CD4-positive, alpha-beta memory T cell (primary cell): Measurements from ENCODE around the gene C18orf32. TPM values are rescaled to one million over a fixed set of nuclear protein-coding genes. Genes with fewer than 3 reads are reported as not detected.

Source experiments
- CTCF ChIA-PET: fragments of 350-600 bp; sonication (Branson Sonifier 250); formaldehyde crosslinking; loops from one replicate; lab custom pipeline; 2021; ENCODE audit warnings: inconsistent platforms; ENCODE audit not compliant: partially characterized antibody; lab: Charles Lee
- POLR2A ChIA-PET: fragments of 350-600 bp; sonication (Branson Sonifier 250); formaldehyde crosslinking; loops from one replicate; lab custom pipeline; 2021; ENCODE audit not compliant: partially characterized antibody; lab: Charles Lee
- DNase-seq, 5 donors: peaks; one replicate each; pipeline versions ENCODE4 v3.0.0 to v3.0.0-alpha.2; 2020 to 2022; ENCODE audit warnings: mixed read lengths in 1 of 5
- H3K27ac ChIP-seq: one replicate; pipeline ENCODE4 v1.7.0; 2013; ENCODE audit warnings: low read depth, low read length
- H3K27me3 ChIP-seq: 2 replicates; pipeline ENCODE4 v1.7.0; 2013; ENCODE audit warnings: mild to moderate bottlenecking, low read length, moderate library complexity; ENCODE audit not compliant: insufficient read depth
- H3K36me3 ChIP-seq: 2 replicates; pipeline ENCODE4 v1.7.0; 2013; ENCODE audit warnings: mild to moderate bottlenecking, low read length, moderate library complexity; ENCODE audit not compliant: insufficient read depth
- H3K4me1 ChIP-seq: 2 replicates; pipeline ENCODE4 v1.7.0; 2013; ENCODE audit warnings: mild to moderate bottlenecking, low read length, moderate library complexity; ENCODE audit not compliant: insufficient read depth
- H3K4me3 ChIP-seq, 2 donors: one replicate each; pipeline ENCODE4 v1.7.0; 2013; ENCODE audit warnings: low read length in 2 of 2, mild to moderate bottlenecking in 1 of 2
- H3K9me3 ChIP-seq, 2 donors: one replicate each; pipeline ENCODE4 v1.7.0; 2013; ENCODE audit warnings: low read length in 2 of 2, control low read depth in 1 of 2; ENCODE audit not compliant: control insufficient read depth in 1 of 2
- H3K27ac Mint-ChIP-seq, 7 donors: one replicate each; pipeline ENCODE4 v1.8.0; 2020 to 2021; ENCODE audit warnings: mixed read lengths in 7 of 7, mild to moderate bottlenecking in 6 of 7, inconsistent platforms in 3 of 7, moderate library complexity in 3 of 7
- H3K27me3 Mint-ChIP-seq, 2 donors: one replicate each; pipeline ENCODE4 v1.8.0; 2020 to 2021; ENCODE audit warnings: mixed read lengths in 2 of 2
- H3K36me3 Mint-ChIP-seq, 2 donors: one replicate each; pipeline ENCODE4 v1.8.0; 2020 to 2021; ENCODE audit warnings: mixed read lengths in 2 of 2, inconsistent platforms in 1 of 2, mild to moderate bottlenecking in 1 of 2
- H3K4me1 Mint-ChIP-seq, 4 donors: one replicate each; pipeline ENCODE4 v1.8.0; 2020 to 2021; ENCODE audit warnings: mixed read lengths in 4 of 4, mild to moderate bottlenecking in 1 of 4
- H3K4me3 Mint-ChIP-seq, 8 donors: one replicate each; pipeline ENCODE4 v1.8.0; 2020 to 2021; ENCODE audit warnings: mixed read lengths in 8 of 8, mild to moderate bottlenecking in 7 of 8, moderate library complexity in 6 of 8, inconsistent platforms in 3 of 8
- H3K9me3 Mint-ChIP-seq, 8 donors: one replicate each; pipeline ENCODE4 v1.8.0; 2020 to 2021; ENCODE audit warnings: mixed read lengths in 8 of 8, mild to moderate bottlenecking in 5 of 8, inconsistent platforms in 3 of 8, moderate library complexity in 1 of 8
- intact Hi-C: fragments of 100-400 bp; cut with micrococcal nuclease; formaldehyde crosslinking; loops from one replicate; pipeline ENCODE4 v1.15.1; 2023
- polyA plus RNA-seq, 2 donors: library from polyadenylated mRNA; unstranded; fragments of 300-500 nt; fragmentation: Illumina TruSeq; gene quantifications; one replicate each; pipeline ENCODE4 v1.2.3, GENCODE V29; 2021
- total RNA-seq, 2 experiments: library from RNA; stranded (reverse); gene quantifications; one replicate each; pipeline ENCODE4 v1.2.3, GENCODE V29; 2021

C18orf32 gene
- total and polyA plus RNA-seq, 4 experiments from 2014 or later, result 48.7 to 138 (median 69.5) TPM

GRCh38 chr18:49447810-49448745, 39.0 kb downstream of the C18orf32 start:
- peaks cover 30 to 38% of the 10 kb centered on the region in 2 donors for H3K36me3 Mint-ChIP-seq
- peak overlapping the region in 3 of 7 donors; percentile 20 to 43 (median 34) for H3K27ac Mint-ChIP-seq
- Histone ChIP-seq H3K4me1 (no peaks in the 10 kb centered on the region), H3K27me3 (no peaks in the 10 kb centered on the region), H3K4me3 (no peak overlapping the region), H3K9me3 (no peaks in the 10 kb centered on the region), H3K27ac (no peak overlapping the region), H3K36me3 (no peaks in the 10 kb centered on the region)
- H3K4me3 Mint-ChIP-seq, result no peak overlapping the region
- H3K27me3 Mint-ChIP-seq, result no peaks in the 10 kb centered on the region
- peaks cover 0 to 25% (median 2%) of the 10 kb centered on the region in 8 donors for H3K9me3 Mint-ChIP-seq
- intact Hi-C loops, result loop anchor here (1.0 to 10.0 kb wide), 3 partner anchors 403 to 773 kb away; no protein-coding TSS in a partner anchor
- ChIA-PET CTCF (interaction anchor here (0.8 to 6.3 kb wide), 18 partner anchors 9 to 774 kb away, joined by 3 to 40 read pairs (median 5); no protein-coding TSS in a partner anchor), POLR2A (interaction anchor here (1.8 kb wide), 1 partner anchor 39 kb away, joined by 5 read pairs; the partner anchor contains the start of gene C18orf32)
- peaks cover 14 to 26% (median 21%) of the 10 kb centered on the region in 4 donors for H3K4me1 Mint-ChIP-seq
- peak; percentile 41 to 66 (median 52) for DNase-seq

- H3K27ac Mint-ChIP-seq, result no peak overlapping the region
- Histone ChIP-seq H3K27me3 (no peaks in the 10 kb centered on the region), H3K36me3 (no peaks in the 10 kb centered on the region), H3K27ac (no peak overlapping the region), H3K4me3 (no peak overlapping the region), H3K9me3 (no peaks in the 10 kb centered on the region), H3K4me1 (peaks cover 3% of the 10 kb centered on the region)
- ChIA-PET POLR2A (no interaction called here), CTCF (interaction anchor here (0.7 to 6.3 kb wide), 15 partner anchors 10 to 772 kb away, joined by 3 to 40 read pairs (median 6); partner anchors contain the start of gene DYM)
- no peaks in the 10 kb centered on the region for H3K27me3 Mint-ChIP-seq
- peaks cover 20 to 35% (median 24%) of the 10 kb centered on the region in 4 donors for H3K4me1 Mint-ChIP-seq
- H3K36me3 Mint-ChIP-seq, result peaks cover 22 to 28% of the 10 kb centered on the region in 2 donors
- peaks cover 0 to 24% (median under 1%) of the 10 kb centered on the region in 8 donors for H3K9me3 Mint-ChIP-seq
- no peak for DNase-seq
- intact Hi-C loops, result loop anchor here (10.0 kb wide), 1 partner anchor 402 kb away; no protein-coding TSS in a partner anchor
- H3K4me3 Mint-ChIP-seq, result no peak overlapping the region
Observed at GRCh38 chr18:49446481-49446880, 40.6 kb downstream of the C18orf32 start.

DNA sequence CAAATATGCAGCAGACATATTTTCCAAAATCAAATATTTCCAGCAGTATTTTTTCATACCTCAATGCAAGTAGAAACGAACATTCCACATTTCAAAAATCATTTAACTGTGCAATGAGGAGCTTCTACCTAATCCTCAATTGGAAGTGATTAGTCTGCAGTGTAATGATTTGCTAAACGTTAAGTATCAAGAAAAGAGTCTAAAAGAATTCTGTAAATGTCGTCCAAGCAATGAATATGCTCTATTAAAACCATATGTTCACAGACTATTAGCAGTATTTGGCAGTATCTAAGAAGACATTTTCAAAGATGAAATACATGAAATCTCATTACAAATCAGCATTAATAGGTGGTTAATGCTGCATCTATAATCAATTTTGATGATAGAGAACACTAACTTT, 42.5 kb downstream of the C18orf32 start:
- H3K27me3 ChIP-seq, result no peaks in the 10 kb centered on the region
- Mint-ChIP-seq H3K9me3 (peaks cover 0 to 9% (median under 1%) of the 10 kb centered on the region in 8 donors), H3K36me3 (peaks cover 12 to 14% of the 10 kb centered on the region in 2 donors), H3K4me1 (peaks cover 24 to 38% (median 29%) of the 10 kb centered on the region in 4 donors), H3K27me3 (no peaks in the 10 kb centered on the region), H3K4me3 (no peak overlapping the region), H3K27ac (no peak overlapping the region)
- no peak overlapping the region for H3K4me3 ChIP-seq
- intact Hi-C loops, result loop anchor here (10.0 kb wide), 1 partner anchor 400 kb away; no protein-coding TSS in a partner anchor
- CTCF ChIA-PET, result interaction anchor here (0.9 to 6.3 kb wide), 5 partner anchors 11 to 969 kb away, joined by 3 to 40 read pairs (median 4); partner anchors contain the start of gene DYM
- DNase-seq, result no peak
- H3K36me3 ChIP-seq, result no peaks in the 10 kb centered on the region
- H3K4me1 ChIP-seq, result peaks cover 5% of the 10 kb centered on the region
- POLR2A ChIA-PET, result no interaction called here
- H3K27ac ChIP-seq, result no peak overlapping the region
- no peaks in the 10 kb centered on the region for H3K9me3 ChIP-seq

DNA sequence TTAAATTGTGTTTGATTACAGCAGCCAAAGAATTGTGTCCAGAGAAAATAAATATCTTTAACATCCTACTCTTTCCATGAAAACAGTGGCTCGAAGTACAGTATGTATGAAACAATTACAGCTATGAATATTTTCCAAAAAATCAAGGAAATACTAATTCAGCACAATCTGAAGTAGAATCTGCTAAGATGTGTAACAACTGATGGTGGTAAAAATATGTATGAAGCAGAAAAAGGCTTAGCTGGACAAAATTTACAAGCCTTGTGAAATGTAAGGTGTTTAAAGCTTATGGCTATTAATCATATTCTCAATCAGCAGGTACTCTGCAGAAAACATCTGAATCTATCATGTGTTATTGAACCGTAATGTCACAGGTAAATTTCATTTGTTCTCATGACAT, 43.2 kb downstream of the C18orf32 start:
- H3K4me1 Mint-ChIP-seq, result peaks cover 27 to 45% (median 32%) of the 10 kb centered on the region in 4 donors
- no peaks in the 10 kb centered on the region for H3K36me3 ChIP-seq
- peaks cover 0 to 4% (median under 1%) of the 10 kb centered on the region in 8 donors for H3K9me3 Mint-ChIP-seq
- CTCF ChIA-PET, result interaction anchor here (1.3 kb wide), 1 partner anchor 519 kb away, joined by 3 read pairs; no protein-coding TSS in a partner anchor
- no peaks in the 10 kb centered on the region for H3K27me3 Mint-ChIP-seq
- DNase-seq, result no peak
- H3K9me3 ChIP-seq, result no peaks in the 10 kb centered on the region
- H3K4me3 Mint-ChIP-seq, result no peak overlapping the region
- intact Hi-C loops, result loop anchor here (10.0 kb wide), 1 partner anchor 399 kb away; no protein-coding TSS in a partner anchor
- no peak overlapping the region for H3K27ac Mint-ChIP-seq
- no peaks in the 10 kb centered on the region for H3K27me3 ChIP-seq
- POLR2A ChIA-PET, result interaction anchor here (0.8 kb wide), 1 partner anchor 9 kb away, joined by 3 read pairs; no protein-coding TSS in a partner anchor
- H3K4me1 ChIP-seq, result peaks cover 9% of the 10 kb centered on the region
- H3K27ac ChIP-seq, result no peak overlapping the region
- peaks cover 9% of the 10 kb centered on the region in 2 donors for H3K36me3 Mint-ChIP-seq
- no peak overlapping the region for H3K4me3 ChIP-seq

- intact Hi-C loops, result loop anchor here (10.0 kb wide), 1 partner anchor 397 kb away; no protein-coding TSS in a partner anchor
- Mint-ChIP-seq H3K36me3 (no peaks in the 10 kb centered on the region), H3K4me1 (peaks cover 34 to 52% (median 36%) of the 10 kb centered on the region in 4 donors), H3K27ac (no peak overlapping the region), H3K4me3 (no peak overlapping the region), H3K9me3 (peaks cover 0 to 1% (median 0%) of the 10 kb centered on the region in 8 donors), H3K27me3 (no peaks in the 10 kb centered on the region)
- POLR2A ChIA-PET, result no interaction called here
- no peaks in the 10 kb centered on the region for H3K36me3 ChIP-seq
- no peaks in the 10 kb centered on the region for H3K9me3 ChIP-seq
- no peaks in the 10 kb centered on the region for H3K27me3 ChIP-seq
- H3K27ac ChIP-seq, result no peak overlapping the region
- CTCF ChIA-PET, result no interaction called here
- no peak overlapping the region for H3K4me3 ChIP-seq
- H3K4me1 ChIP-seq, result peaks cover 17% of the 10 kb centered on the region
- DNase-seq, result no peak
Observed at GRCh38 chr18:49441338-49441938, 45.6 kb downstream of the C18orf32 start.

- Mint-ChIP-seq H3K27me3 (no peaks in the 10 kb centered on the region), H3K27ac (no peak overlapping the region), H3K9me3 (peaks cover 0 to 1% (median 0%) of the 10 kb centered on the region in 8 donors), H3K36me3 (peaks cover 0 to 4% of the 10 kb centered on the region in 2 donors), H3K4me3 (no peak overlapping the region), H3K4me1 (peaks cover 16 to 36% (median 30%) of the 10 kb centered on the region in 4 donors)
- Histone ChIP-seq H3K4me3 (no peak overlapping the region), H3K36me3 (no peaks in the 10 kb centered on the region), H3K27ac (no peak overlapping the region), H3K4me1 (peaks cover 16% of the 10 kb centered on the region), H3K9me3 (no peaks in the 10 kb centered on the region), H3K27me3 (no peaks in the 10 kb centered on the region)
- POLR2A ChIA-PET, result no interaction called here
- no peak for DNase-seq
- intact Hi-C loops, result no loop called here
- CTCF ChIA-PET, result interaction anchor here (6.2 kb wide), 1 partner anchor 13 kb away, joined by 40 read pairs; no protein-coding TSS in a partner anchor
Observed at GRCh38 chr18:49435170-49435569, 51.9 kb downstream of the C18orf32 start.
